Type B pancreatic cell (in vitro differentiated cells): ENCODE results near the gene SFRP5. TPM values are rescaled to one million over a fixed set of nuclear protein-coding genes. Genes with fewer than 3 reads are reported as not detected.

Source experiments
- DNase-seq: peaks from one replicate; pipeline ENCODE4 v3.0.0; 2021; ENCODE audit warnings: mixed read lengths; ENCODE audit not compliant: unreplicated experiment; ENCODE audit errors: extremely low spot score
- H3K27ac Mint-ChIP-seq: 2 replicates; pipeline ENCODE4 v1.8.0; 2021; ENCODE audit warnings: mild to moderate bottlenecking, mixed read lengths
- H3K27me3 Mint-ChIP-seq: 2 replicates; pipeline ENCODE4 v1.8.0; 2021; ENCODE audit warnings: mixed read lengths
- H3K36me3 Mint-ChIP-seq: 2 replicates; pipeline ENCODE4 v1.8.0; 2021; ENCODE audit warnings: mixed read lengths
- H3K4me1 Mint-ChIP-seq: one replicate; pipeline ENCODE4 v1.8.0; 2021; ENCODE audit warnings: mixed read lengths; ENCODE audit not compliant: unreplicated experiment
- H3K4me3 Mint-ChIP-seq: 2 replicates; pipeline ENCODE4 v1.8.0; 2021; ENCODE audit warnings: mild to moderate bottlenecking, mixed read lengths
- H3K9me3 Mint-ChIP-seq: 2 replicates; pipeline ENCODE4 v1.8.0; 2021; ENCODE audit warnings: mixed read lengths
- long read RNA-seq: library from polyadenylated mRNA; unstranded; transcript quantifications from one replicate; pipeline ENCODE4 v2.0.0, GENCODE V29; 2020
- total RNA-seq: library from RNA; stranded (reverse); gene quantifications from 2 replicates; pipeline ENCODE4 v1.2.1, GENCODE V29; 2021; ENCODE audit warnings: low replicate concordance
- TF ChIP-seq, protein P1 (sequence below): fragments of 200-600 bp; sonication (generic); conservative IDR thresholded peaks from 2 replicates; pipeline ENCODE4 v1.5.0; 2021; ENCODE audit warnings: antibody characterized with exemption, mild to moderate bottlenecking

SFRP5 gene, protein sequence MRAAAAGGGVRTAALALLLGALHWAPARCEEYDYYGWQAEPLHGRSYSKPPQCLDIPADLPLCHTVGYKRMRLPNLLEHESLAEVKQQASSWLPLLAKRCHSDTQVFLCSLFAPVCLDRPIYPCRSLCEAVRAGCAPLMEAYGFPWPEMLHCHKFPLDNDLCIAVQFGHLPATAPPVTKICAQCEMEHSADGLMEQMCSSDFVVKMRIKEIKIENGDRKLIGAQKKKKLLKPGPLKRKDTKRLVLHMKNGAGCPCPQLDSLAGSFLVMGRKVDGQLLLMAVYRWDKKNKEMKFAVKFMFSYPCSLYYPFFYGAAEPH
- total RNA-seq, result 5.7 and 9.6 TPM in 2 replicates
- long read RNA-seq, result 0 reads

DNA sequence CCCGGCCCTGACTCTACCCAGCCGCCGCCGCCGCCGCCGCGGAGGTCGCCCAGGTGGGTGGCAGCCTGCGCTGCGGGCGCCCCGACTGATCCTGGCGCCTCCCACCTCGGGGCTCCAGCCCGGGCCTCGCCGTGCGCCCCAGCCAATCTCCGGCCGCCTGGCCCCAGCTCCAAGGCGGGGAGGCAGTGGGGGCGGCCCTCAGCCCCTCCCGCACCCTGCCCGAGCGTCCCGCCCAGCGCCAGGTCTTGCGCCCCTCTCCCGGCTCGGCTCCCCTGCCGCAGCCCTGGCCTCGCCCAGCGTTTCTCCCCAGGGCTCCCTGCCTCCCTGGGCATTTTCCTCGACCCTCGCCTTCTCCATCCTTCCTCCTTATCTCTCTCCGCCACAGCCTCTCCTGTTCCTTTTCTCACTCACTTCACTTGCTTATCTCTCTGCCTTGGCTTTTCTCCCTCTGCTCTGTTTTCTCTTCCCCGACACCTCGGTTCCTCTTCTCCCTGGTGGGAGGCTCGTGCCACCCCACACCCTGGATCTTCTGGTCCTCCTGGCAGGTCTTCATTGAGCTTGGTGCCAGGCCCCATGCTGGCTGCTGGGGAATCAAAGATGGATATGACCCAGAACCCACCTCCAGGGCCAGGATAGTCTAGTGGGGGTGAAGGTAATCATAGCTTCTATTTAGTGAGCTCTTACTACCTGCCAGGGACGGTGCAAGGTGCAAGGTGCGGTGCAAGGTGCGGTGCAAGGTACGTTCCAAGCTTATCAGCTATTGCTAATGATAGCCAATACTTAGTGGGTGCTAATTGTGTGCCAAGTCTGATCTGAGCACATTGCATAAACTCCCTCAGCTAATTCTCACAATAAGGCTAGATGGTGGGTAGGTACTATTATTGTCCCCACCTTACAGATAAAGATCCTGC, at the start of gene SFRP5:
SFRP5 (minus strand) TSS at position 87 of the 911 bp plus-strand sequence. CDS start 166 bp downstream, outside the sequence.
- peaks cover 81% of the 10 kb centered on the region for H3K27me3 Mint-ChIP-seq
- peak within 1 kb of the TSS; percentile 84 for H3K4me3 Mint-ChIP-seq
- peaks cover 8% of the 10 kb centered on the region for H3K36me3 Mint-ChIP-seq
- TF ChIP-seq, protein P1, sequence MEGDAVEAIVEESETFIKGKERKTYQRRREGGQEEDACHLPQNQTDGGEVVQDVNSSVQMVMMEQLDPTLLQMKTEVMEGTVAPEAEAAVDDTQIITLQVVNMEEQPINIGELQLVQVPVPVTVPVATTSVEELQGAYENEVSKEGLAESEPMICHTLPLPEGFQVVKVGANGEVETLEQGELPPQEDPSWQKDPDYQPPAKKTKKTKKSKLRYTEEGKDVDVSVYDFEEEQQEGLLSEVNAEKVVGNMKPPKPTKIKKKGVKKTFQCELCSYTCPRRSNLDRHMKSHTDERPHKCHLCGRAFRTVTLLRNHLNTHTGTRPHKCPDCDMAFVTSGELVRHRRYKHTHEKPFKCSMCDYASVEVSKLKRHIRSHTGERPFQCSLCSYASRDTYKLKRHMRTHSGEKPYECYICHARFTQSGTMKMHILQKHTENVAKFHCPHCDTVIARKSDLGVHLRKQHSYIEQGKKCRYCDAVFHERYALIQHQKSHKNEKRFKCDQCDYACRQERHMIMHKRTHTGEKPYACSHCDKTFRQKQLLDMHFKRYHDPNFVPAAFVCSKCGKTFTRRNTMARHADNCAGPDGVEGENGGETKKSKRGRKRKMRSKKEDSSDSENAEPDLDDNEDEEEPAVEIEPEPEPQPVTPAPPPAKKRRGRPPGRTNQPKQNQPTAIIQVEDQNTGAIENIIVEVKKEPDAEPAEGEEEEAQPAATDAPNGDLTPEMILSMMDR, result no peak
- DNase-seq, result no peak
- H3K4me1 Mint-ChIP-seq, result peaks cover 10% of the 10 kb centered on the region
- no peak within 1 kb of the TSS for H3K27ac Mint-ChIP-seq
- H3K9me3 Mint-ChIP-seq, result no peaks in the 10 kb centered on the region

DNA sequence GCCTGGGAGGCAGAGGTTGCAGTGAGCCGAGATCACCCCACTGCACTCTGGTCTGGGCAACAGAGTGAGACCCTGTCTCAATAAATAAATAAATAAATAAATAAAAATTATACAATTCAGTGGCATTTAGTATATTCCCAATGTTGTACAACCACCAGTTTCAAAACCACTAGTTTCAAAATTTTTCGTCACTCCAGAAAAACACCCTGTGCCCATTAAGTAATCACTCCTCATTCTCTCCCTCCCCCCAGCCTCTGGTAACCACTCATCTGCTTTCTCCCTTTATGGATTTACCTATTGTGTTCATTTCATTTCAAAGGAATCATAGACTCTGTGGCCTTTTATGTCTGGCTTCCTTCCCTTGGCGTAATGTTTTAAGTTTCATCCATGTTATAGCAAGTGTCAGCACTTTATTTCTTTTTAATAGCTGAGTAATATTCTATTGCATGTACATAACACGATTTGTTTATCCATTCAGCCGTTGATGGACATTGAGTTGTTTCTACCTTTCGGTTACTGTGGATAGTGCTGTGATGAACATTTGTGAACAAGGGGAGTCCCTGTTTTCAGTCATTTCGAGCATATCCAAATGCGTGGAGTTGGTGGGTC, 48.4 kb upstream of the SFRP5 start:
- no peak for DNase-seq
- Mint-ChIP-seq H3K4me3 (no peak overlapping the region), H3K36me3 (no peaks in the 10 kb centered on the region), H3K9me3 (no peaks in the 10 kb centered on the region), H3K27me3 (peaks cover 18% of the 10 kb centered on the region), H3K4me1 (no peaks in the 10 kb centered on the region), H3K27ac (no peak overlapping the region)
- TF ChIP-seq, protein P1, result no peak

DNA sequence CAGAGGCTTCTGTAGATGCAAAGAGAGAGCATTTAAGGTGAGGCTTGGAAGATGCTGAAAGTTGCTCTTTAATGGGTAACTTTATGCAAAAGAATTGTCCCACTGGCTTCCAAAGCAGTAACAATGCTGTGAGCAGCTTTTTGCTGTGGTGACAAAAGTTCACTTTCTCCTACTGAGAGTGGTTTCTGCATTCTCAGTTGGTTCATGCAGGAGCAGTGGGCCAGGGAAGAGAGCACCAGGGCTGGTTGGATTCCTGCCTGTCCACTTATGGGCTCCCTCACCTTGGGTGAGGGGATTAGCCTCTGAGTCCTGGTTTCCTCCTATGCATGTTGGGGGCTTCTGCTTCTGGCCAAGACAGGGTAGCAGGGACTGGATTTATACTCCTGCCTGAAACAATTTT, 46.8 kb upstream of the SFRP5 start:
- Mint-ChIP-seq H3K4me3 (no peak overlapping the region), H3K36me3 (no peaks in the 10 kb centered on the region)
- TF ChIP-seq, protein P1, result no peak

DNA sequence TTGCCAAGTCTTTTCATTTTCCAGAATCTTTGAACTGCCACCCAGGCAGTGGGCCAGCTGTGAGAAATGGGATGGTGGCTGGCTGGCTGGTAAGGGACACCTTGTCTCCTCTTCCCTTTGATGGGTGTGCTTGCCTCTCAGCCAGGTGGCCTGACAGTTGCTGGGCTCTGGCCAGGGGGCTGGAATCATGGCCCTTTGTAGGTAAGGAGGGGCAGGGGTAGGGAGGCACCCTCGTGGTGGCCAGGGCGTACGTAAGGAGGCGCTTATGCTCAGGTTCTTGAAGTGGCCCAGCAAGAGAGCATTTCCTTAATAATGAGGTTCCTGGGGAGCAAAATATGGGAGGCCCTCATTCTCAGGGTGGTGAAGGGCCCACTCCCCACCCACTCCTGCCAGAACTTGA, 44.8 kb upstream of the SFRP5 start:
- TF ChIP-seq, protein P1, result no peak
- no peak overlapping the region for H3K27ac Mint-ChIP-seq
- no peak overlapping the region for H3K4me3 Mint-ChIP-seq
- no peaks in the 10 kb centered on the region for H3K4me1 Mint-ChIP-seq
- peaks cover 18% of the 10 kb centered on the region for H3K27me3 Mint-ChIP-seq
- no peaks in the 10 kb centered on the region for H3K9me3 Mint-ChIP-seq
- no peak for DNase-seq
- no peaks in the 10 kb centered on the region for H3K36me3 Mint-ChIP-seq

More for the DNA sequence above, 46.8 kb upstream of the SFRP5 start:
- peaks cover 16% of the 10 kb centered on the region for H3K27me3 Mint-ChIP-seq
- no peaks in the 10 kb centered on the region for H3K4me1 Mint-ChIP-seq
- no peak overlapping the region for H3K27ac Mint-ChIP-seq
- no peaks in the 10 kb centered on the region for H3K9me3 Mint-ChIP-seq
- no peak for DNase-seq

DNA sequence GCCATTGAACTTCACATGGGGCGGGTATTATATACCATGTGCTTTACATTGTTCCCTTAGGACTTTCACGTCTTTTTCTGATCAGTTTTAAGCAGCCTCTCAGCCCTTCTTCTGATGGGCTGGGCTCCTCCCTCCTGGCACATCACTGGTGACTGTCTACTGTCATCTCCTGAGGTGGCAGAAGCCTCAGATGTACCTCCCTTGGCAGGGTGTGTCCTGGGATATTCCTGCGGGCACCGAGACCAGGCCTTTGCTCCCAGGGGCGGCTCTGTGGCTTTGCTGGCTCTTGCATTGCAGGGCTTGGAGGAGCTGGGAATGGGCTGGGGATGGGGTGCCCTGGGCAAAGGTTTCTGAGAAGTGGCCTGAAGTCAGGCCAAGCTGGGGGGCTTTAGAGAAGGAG, 43.2 kb upstream of the SFRP5 start:
- no peaks in the 10 kb centered on the region for H3K9me3 Mint-ChIP-seq
- H3K4me3 Mint-ChIP-seq, result no peak overlapping the region
- TF ChIP-seq, protein P1, result no peak
- no peak overlapping the region for H3K27ac Mint-ChIP-seq
- H3K4me1 Mint-ChIP-seq, result no peaks in the 10 kb centered on the region
- DNase-seq, result no peak
- no peaks in the 10 kb centered on the region for H3K36me3 Mint-ChIP-seq
- peaks cover 14% of the 10 kb centered on the region for H3K27me3 Mint-ChIP-seq
